ENCODE measurements around the gene SLC9A1.

Gene SLC9A1

GRCh38 chr1:27102707-27103468, 52.0 kb downstream of the SLC9A1 start:
- peak; percentile 74 for DNase-seq (ENCODE audit: low spot score)

- no peak for DNase-seq (ENCODE audit: low spot score)
Measured at GRCh38 chr1:27102134-27102706, 52.7 kb downstream of the SLC9A1 start.

DNA sequence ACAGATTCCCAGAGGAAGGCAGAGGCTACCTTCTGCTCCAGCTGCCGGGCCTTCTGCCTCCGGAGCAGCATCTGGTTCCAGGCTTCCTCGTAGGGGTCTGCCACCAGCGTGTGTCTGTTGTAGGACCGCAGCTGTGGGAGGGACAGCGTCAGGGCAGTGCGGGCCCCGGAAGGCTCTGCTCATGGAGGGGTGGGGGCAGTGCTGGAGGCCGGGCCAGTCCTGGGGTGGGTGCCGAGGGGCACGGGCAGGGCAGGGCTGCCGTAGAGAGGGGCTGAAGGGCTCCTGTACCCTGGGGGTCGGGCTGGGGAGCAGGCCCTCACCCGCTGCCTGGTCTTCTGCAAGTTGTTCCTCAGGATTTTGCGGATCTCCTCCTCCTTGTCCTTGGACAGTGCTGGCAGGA, 53.2 kb downstream of the SLC9A1 start:
- DNase-seq (ENCODE audit: low spot score) = no peak

- DNase-seq (ENCODE audit: low spot score) = no peak
Measured at GRCh38 chr1:27101054-27101491, 53.9 kb downstream of the SLC9A1 start.

- DNase-seq (ENCODE audit: low spot score) = no peak
Measured at GRCh38 chr1:27100335-27101053, 54.4 kb downstream of the SLC9A1 start.

DNA sequence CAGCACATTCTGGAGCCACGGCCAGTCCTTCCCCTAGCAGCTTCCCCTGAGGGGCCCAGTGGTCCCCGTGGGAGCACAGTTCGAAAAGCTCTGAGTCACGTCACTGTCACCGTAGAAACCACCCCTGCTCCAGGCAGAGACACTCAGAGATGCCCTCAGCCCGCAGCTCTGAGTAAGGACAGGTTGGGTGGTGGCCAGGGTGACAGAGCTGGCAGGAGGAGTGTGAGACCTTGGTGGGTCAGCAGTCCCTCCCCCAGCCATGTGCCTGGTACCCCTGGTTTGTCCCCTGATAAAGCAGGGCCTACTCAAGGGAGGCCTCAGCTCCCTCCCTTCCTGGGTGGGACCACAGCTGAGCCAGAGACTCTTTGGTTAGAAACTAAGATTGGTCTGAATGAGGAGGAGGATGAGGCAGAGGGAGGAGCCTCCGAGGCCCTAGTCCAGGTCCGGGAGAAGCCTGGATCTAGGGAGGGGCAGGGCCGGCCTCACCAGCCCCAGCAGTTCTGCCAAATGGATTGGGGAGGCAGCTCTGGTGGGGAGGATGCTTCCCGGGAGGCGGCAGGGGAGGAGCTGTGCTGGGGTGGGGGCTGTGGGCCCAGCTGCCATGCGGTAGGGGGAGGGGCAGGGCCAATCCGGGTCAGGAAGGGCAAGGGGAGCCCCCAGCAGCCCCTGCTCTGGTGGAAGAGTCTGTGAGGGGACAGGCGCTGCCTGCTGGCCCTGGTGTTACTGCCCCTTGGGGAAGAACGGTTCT, 55.2 kb downstream of the SLC9A1 start:
- peak; percentile 37 for DNase-seq (ENCODE audit: low spot score)

DNA sequence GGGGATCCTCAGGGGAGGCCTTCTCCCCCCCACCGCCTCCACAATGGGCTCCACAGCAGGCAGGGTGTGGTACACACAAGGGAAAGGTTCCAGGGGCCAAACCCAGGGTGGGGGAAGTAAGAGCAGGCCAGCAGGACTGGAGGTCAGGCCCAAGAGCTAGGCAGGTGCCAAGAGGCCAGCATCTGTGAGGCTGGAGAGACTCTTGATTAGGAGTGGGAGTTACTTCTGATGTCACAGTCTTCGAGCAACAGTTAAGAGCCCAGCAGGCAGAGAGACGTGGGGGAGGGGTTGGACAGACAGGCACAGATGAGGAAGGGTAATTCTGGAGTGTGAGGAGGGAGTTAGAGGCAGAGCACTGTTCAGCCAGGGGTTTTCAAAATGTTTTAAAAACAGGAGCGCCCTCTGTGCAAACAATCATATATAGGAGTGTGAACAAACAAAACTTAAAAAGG, 55.8 kb downstream of the SLC9A1 start:
- peak; percentile 39 for DNase-seq (ENCODE audit: low spot score)

DNA sequence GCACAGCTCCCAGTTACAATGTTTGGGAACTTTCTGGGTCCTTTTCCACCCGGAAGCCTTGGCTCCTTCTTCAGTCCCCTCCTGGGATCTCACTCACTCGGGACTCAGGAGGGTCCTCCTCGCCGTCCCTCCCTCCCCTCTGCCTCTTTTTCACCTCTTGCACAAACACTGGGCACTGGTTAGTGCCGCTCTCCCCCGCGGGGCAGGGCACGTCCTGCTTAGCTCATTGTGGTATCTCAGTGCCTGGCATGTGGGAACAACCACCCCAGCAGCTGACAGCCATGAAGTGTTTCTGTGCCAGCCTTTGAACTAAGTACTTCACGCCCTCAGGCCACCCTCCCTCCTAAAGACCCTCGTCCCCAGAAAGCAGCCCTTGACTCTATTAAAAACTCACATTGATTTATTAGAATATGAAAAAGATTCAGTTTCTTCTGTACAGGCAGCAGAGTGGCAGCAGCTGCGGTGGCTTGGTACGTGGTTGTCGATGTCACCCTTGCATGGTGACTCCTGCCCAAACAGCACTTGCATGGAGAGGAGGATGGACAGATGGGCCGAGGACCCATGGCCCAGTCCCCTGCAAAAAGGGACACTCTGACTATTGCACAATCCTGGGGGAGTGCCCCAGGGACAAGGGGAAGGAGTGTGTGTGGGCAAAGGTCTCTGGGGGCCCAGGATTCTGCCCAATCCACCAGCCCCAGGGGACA, 56.3 kb downstream of the SLC9A1 start:
- no peak for DNase-seq (ENCODE audit: low spot score)

DNA sequence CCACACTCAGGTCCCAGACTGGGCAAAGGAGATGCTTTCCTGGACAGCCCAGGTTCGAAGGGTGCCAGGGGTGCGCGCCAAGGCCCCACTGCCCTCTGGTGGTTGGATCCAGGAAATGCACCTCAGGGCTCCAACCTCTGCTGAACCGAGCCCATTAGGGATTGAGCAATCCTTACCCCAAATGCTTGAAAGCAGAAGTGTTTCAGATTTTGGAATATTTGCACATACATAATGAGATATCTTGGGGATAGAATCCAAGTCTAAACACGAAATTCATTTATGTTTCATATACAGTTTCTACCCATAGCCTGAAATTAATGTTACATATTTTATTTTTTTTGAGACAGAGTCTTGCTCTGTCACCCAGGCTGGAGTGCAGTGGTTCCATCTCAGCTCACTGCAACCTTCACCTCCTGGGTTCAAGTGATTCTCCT, 57.4 kb downstream of the SLC9A1 start:
- peak; percentile 82 for DNase-seq (ENCODE audit: low spot score)

GRCh38 chr1:27095576-27095975, 59.3 kb downstream of the SLC9A1 start:
- no peak for DNase-seq (ENCODE audit: low spot score)

DNA sequence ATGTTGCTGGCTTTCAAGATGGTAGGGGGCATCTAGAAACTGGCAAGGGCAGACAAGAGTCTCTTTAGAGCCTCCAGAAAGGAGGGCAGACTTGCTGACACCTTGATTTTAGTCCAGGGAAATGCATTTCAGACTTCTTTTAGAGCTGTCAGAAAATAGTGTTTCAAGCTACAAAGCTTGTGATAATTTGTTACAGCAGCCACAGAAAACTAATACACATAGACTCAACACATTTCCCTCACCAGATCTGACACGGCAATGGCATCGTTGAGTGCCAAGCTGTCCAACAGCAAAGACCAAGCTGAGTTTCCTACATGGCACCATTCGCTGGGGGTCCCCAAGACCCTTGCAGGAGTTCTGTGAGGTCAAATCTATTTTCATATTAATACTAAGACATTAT, 62.0 kb downstream of the SLC9A1 start:
- no peak for DNase-seq (ENCODE audit: low spot score)

DNA sequence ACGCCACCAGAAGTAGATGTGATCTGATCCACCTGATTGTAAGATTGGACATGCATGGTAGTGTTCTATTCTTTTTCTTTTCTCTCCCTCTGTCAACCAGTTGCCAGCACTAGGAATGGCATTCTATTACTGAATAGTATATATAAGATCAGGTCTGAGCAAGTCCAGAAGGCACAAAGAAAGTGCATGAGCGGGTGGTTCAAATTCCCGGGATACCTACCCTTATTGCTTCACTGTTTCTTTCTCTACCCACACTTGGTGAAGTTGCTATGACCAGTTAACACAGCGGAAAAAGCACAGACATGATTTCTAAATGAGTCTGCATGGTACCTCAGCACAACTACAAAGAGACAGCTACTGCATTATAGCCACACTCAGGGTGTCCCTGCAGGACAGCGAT, 64.0 kb downstream of the SLC9A1 start:
- DNase-seq (ENCODE audit: low spot score) = no peak

- DNase-seq (ENCODE audit: low spot score) = no peak
Measured at GRCh38 chr1:27087371-27088220, 67.3 kb downstream of the SLC9A1 start.

DNA sequence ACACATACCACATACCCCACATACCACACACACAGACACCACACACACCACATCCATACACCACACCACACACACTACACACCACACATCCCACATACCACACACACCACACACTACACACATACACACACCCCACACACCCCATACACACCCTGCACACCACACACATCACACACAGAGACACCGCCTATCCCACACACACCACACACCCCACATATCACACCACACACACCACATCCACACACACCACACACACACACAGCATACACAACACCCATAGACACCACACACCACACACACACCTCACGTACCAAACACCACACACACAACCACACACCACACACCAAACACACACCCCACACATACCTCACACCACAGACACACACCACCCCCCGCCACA, 68.3 kb downstream of the SLC9A1 start:
- DNase-seq (ENCODE audit: low spot score) = no peak

- DNase-seq (ENCODE audit: low spot score) = no peak
Measured at GRCh38 chr1:27086026-27086425, 68.9 kb downstream of the SLC9A1 start.

DNA sequence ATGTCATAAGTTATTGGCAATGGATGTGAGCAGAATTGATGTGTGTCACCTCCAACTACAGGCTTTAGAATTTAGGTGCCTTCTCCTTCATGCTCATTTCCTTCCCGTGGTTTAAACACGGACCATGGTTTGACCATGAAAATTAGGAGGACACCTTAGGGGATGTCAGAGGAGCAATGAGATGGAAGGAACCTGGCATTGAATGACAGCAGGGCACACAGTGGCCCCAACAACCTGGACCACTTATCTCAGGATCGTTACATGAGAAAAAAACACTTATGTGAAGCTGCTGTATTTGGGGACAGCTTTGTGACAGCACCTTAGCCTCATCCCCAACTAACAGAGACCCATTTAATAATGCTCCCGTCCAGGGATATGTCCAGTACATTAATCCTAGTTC, 70.8 kb downstream of the SLC9A1 start:
- no peak for DNase-seq (ENCODE audit: low spot score)

DNA sequence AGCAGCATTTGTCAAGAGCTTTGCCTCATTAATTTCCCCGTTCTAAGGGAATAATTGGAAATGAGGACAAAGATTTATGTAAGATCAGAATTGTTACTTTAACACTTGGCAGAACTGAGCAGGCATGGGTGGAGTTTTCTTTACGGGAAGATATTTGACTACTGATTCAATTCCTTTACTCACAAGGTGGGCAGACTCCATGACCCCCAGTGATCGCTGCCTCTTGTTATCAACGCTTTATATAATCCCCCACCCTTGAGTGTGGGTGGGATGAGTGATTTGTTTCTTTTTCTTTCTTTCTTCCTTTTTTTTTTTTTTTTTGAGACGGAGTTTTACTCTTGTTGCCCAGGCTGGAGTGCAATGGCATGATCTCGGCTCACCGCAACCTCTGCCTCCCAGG, 77.0 kb downstream of the SLC9A1 start:
- DNase-seq (ENCODE audit: low spot score) = no peak

DNA sequence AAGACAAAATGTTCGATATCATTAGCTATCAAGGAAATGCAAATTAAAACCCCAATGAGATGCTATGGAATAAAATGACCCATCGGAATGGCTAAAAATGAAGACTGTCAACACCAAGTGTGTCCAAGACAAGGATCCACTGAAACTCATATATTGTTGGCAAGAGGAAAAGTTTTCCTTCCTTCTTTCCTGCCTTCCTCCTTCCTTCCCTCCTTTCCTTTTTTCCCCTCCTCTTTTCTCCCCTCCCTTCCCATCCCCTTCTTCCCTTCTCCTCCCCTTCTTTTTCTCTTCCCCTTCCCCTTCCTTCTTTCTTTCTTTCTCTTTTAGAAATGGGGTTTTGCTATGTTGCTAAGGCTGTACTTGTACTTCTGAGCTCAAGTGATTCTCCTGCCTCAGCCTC, 78.1 kb downstream of the SLC9A1 start:
- no peak for DNase-seq (ENCODE audit: low spot score)

GRCh38 chr1:27074175-27074780, 80.6 kb downstream of the SLC9A1 start:
- peak; percentile 70 for DNase-seq (ENCODE audit: low spot score)

DNA sequence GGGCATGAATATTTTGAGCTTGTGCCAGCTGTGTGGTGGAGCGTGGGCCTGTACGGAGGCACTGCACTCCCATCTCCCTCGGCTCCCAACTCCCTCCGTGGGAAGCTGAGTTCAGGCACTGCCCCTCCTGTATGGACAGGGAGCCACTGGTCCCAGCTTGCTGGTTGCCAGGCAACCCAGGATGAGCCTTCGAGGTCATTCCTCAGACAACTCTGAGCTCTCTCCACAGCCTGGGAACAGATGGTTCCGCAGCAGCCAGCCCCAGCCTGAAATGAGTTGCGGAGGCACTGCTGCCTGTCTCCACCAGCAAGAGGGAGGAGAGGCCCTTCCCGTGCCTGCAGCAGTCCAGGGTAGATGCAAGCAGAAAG, 83.9 kb downstream of the SLC9A1 start:
- no peak for DNase-seq (ENCODE audit: low spot score)
